Stimulated activated CD8-positive, alpha-beta memory T cell treated with anti-CD3 and anti-CD28 coated beads, Interleukin-2, amount 100 ng/mL, for 48 hours (primary cell): Measurements from ENCODE around the gene PTPRK.

Experiments
- DNase-seq, 2 donors: peaks; one replicate each; pipeline ENCODE4 v3.0.0-alpha.2; 2020; ENCODE audit warnings: low read depth in 2 of 2

PTPRK gene

DNA sequence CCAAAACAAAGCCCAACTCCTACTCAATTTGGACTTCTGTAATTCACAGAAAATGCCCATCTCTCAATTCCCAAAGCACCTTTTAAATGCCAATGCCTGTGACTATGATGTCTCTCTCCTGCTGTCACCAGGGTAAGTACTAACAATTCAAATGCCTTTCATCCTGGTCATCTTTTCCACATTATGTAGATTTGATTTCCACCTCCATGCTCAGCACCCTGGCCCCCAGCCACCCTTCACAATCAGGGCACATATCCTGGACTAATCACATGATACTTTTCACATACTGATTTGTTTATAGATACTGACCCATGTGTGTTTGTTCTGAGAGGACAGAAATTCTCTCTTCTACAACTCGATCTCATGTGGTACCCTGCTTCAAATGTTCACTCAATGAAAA lies 236.3 kb downstream of the PTPRK start:
- no peak for DNase-seq

DNA sequence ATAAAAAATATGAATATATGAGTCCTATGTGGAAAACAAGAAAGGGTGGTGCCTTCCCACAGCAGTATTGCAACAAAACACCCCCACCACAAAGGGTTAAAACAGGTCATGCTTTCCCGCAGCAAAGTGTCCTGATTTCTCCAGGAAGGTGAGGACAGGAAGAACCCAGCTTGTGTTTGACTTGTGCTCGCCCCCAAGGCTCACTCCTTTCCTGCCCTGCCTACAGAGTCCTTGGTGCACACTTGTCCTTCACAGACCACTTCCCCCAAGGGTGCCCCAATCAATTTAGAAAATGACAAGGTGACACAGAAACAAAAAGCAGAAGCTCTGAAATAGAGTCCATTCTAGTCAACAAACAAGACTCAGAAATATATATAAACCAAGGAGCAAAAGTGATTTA lies 237.4 kb downstream of the PTPRK start:
- DNase-seq: no peak

DNA sequence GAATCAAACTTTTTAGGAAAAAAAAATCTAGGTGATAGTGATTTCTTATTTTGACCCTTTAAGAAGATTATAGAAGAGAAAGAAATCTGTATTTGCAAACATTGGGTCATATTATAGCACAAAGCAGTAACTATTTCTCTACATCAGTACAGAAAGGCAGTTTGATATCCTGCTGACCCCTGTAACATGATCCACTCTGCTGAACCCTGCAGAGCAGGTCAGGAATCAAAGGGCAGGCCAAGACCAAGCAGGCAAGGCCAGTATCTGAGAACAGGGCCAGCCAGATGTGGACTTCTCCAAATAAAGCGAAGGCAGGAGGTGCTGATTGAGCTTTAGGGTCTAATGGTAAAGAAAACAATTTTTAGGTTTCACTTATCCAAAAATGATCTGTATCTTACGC lies 239.4 kb downstream of the PTPRK start:
- no peak for DNase-seq

DNA sequence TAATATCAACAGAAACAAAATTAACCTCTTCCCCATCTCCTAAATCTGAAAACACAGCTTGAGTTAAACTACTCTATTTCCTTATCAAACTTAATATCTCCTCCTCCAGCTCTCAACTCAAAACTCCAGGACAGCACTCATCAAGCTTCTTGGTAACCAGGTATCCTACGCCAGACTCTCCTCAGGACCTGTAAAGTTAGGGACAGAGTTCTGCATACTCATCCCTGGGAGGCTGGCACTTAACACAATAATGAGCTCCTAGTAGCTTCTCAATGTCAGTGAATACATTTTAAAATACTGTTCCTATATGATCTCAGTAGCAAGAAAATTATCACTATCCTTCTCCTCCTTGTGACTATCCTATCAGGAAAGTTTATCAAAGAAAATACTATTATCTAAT lies 240.3 kb downstream of the PTPRK start:
- DNase-seq: no peak

DNA sequence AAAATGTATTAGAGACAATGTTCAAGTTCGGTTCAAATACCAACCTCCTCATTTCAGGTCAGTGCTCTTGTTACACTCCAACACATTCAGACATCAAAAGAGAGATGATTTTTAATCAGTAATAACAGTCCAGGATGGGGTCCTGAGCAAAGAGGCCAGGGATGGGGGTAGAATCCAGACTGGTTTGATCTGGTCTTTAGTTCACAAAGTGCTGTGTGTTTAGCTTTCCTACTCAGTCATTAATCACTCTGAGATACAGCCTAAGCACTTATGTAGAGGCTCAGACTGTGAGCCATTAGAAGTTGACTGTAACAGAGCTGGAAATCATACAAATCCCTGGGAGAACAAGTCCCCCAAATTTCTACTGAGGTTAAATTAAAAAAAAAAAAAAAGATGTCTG lies 241.6 kb downstream of the PTPRK start:
- DNase-seq: no peak

DNA sequence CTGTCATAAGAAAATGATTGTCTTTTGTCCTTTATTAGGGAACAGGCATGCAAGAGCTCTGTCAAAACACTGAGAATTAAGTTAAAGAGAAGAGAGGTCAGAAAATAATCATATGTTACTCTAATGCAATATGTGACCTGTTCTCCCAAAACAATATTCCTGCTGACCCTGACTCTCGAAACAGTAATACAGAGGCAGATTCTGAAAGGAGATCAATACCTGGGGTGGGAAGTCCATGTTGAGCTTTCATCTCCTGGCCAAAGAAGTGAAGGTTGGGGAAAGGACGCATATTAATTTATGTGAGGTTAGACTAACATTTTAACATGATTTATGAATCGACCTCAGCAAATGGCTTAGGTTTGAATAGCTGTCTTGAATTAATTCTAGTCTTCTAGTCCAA lies 243.0 kb downstream of the PTPRK start:
- DNase-seq: no peak

DNA sequence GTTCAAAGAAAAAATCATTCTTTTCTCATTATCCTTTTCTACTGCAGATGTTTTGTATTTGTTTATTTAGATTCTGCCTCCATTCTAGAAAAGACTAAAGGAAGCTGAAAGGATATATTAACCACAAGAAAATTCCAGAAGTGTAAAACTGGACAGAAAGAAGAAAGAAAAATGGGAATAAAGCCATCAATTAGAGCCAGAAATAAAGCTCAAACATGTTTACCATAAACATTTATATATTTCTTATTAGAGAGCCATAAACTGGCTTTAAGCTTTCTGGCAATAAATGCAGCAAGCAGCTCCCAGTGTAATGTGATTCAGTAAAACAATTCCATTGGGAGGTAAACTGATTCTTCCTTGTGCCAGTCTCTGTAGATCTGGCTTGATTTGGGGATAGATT lies 244.1 kb downstream of the PTPRK start:
- DNase-seq: no peak

DNA sequence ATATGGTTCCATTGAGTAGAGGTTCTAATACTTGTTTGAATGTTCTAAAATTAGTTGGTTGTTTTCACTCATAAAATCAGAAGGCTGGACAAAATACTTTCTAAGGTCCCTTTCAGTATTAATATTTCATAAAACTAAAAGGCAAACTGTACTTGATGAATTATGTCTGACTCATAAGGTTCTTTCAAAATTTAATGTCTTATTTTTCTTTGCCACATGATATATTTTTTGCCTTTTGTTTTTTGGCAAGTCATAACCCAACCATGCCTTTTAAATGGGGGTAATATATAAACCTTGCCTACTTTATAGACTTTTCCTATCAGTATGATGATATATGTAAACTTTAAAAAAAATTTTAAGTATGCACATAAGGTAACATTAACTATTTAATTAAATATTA lies 244.7 kb downstream of the PTPRK start:
- no peak for DNase-seq

DNA sequence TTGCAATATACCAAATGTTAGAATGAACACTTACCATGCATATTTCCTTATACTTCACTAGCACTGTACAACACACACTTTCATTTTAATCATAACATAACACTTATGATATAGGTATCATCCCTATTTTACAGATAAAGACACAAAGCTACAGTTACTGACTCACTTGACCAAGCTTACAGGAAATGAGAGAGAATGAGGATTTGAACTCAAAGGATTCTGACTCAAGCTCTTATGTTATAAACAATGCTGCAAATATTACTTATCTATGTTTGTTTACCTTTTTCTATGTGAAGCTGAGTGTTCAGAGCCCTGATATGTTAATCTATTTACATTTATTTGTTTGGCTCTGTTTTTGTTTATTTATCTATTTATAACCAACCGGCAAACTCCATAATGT lies 245.4 kb downstream of the PTPRK start:
- DNase-seq: no peak

DNA sequence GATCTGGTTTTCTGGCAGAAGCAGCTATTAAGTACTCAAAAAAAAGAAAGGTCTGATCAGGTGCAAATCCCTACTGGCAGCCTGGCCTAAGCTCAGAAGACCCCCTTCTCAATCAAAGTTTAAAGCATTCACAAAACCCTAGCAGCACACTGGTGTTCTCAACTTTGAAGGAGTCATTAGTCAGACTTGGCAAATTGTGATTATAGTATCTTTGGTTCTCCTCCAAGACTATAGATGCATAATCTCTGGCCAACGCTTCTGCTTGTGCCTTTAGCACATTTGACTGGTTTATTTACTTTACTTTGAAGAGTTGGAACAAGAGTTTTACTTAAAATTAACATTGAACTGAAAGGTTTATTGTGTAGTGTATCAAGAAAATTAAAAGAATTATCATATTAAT lies 248.9 kb downstream of the PTPRK start:
- no peak for DNase-seq

DNA sequence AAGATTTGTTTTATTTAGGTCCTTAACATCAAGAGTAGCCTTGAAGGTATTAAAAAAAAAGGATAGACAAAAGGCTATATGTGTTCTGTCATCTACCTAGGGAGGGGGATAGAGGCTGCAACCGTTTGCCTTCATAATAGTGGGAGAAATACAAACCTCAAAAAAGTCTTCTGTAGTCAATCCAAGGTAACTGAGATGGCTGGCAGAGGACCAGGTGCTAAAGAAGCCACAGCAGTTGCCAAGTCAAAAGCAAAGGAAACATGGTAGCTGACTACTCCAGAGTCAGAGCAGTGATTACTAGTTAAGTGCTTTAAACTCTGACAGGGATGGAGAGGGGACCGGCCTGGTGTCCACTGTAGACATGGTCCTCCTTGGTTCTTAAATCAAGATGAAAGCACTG lies 249.4 kb downstream of the PTPRK start:
- DNase-seq: no peak

DNA sequence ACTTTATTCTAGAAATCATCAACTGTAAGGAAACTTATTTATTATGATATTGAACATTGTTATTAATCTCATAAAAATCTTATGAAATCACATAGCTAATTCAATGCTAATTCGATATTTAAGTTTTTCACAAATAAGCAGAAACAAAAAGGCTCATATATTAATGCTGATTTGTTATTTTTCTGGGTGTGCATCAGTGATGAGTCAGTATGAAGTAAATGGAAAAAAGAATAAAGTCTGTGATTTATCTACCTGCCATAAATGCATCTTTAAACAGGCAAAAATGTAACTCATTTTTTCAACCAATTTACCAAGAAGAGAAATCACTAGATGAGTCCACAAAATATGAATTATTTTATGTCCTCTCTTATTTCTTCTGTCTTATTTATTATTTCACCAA lies 253.5 kb downstream of the PTPRK start:
- no peak for DNase-seq

DNA sequence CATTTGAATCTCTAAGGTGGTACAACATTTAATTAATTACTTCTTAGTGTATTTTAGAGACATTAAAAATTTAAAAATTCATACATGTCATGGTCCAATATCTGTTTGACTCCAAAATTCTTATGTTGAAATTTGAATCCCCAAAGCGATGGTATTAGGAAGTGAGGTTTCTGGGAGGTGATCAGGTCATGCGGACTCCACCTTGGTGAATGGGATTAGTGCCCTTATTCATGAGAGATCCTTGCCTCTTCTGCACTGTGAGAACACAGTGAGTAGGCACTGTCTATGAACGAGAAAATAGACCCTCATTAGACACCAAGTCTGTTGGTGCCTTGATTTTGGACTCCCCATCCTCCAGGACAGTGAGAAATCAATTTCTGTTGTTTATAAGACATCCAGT lies 254.7 kb downstream of the PTPRK start:
- no peak for DNase-seq

DNA sequence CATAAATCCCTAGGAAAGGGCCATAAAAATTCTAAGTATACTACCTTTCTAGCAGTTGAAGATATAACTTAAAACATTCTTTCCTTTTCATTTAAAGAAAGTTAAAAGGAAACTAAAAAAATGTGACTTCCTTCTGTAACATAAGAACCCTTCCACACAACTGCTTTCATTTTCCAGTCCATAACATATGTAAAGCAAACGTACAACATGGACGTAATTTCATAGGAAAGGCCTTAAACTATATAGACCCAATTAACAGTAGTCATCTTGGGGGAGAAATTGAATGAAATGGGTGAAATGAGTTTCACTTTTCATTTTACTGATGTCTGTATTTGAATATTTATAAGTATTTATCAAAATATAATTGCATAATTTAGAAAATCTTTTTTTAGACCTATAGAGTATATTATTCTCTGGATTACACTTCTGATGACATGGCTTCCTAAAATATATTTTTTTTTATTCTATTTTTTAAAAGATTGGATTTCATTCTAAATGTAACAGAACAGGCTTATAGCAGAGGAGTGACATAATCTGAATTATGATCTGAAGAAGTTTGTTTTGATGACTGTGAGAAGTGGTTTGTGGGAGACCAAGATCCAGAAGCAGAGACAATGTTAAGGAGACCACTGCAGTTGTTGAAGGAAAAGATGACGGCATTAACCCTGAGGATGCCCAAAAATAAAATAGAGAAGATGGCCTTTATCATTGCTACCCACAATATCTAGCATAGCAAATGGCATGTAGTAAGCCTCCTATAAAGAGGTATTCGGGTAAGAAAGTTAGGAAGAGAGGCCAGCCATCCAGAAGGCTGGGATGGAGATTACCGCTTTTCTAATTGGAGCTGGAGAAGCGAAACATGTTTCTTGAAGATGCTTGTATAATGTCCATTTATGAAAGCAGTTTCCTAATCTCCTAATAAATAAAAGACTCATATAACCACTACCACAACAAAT lies 260.4 kb downstream of the PTPRK start:
- DNase-seq: no peak

DNA sequence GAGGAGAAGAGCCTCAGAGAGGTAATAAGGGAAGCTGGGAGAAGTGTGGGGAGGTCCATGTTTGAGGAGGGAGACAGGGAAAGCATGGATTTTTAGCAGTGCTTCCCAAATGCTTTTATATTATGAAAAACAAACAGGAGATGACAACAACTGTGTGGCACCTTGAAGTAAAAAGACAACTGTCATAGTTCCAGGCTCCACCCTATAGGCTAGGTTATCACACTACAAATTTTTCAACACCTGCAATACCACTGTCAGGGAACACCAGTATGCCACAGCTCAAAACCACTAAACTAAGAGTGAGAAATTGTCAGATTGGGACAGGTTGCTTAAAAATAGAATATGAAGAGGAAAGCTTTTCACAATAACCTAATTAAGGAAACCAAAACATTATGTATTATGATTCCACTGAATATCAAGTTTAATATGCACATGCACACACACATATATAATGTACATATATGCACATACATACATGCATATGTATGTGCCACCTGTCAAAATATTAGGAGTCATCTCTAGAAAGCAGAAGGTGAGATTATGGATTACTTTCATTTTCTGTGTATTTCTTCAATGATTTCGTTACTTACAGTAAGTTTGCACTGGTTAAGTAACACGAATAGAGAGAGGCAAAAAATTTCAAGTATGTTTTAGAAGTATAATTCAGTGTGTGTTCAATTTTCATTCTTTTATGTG lies 261.2 kb downstream of the PTPRK start:
- no peak for DNase-seq

DNA sequence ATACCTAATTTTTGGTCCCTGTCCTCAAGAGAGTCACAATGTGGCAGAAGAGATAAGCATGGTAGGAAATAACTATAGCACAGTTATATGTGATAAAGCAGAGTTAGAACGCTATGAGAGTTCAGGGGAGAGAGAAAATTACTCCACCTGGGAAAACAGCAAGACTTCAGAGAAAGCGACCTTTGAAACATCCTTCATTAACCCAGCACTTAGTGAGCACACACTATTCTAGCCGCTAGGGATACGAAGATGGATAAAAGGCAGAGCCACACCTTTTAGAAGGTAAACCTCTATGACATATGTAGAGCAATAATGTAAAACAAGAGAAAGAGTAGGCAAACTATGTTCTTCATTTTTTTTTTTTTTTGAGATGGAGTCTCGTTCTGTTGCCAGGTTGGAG lies 264.3 kb downstream of the PTPRK start:
- DNase-seq: no peak

DNA sequence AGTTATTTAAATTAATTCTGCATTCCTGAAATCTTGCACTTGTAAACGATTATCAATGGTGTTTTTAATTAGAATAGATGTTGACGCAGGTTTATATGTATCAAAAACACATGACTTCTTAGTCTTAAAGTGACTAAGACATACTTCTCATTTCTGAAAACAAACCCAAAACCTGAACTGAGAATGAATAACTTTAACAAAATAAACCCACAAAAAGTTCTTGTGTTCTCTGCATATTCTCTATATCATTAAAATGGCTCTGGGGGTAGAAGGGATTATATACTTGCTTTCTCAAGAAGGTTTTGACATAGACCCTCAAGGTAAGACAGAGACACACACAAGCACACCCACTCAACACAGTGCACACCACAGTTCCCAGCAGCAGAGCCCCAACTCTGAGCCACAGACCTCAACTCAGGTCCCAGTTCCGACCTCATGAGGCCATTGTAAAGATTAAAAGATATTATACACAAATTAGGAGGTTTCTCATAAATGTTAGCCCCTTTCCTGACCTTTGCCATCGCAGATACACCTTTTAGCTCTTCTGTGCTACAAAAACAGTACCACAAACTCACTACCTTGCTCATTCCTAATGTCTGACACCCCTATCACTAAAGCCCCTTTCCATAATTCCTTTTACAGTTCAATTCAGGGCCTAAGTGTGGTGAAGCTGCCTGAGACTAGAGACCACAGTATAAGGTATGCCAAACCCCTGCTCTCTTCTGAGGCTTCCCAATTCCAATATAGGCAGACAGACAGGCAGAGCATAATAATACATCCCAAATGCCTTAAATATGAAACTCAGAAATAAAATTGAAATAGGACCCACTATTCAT lies 267.8 kb downstream of the PTPRK start:
- peak; percentile 13 to 21 for DNase-seq

DNA sequence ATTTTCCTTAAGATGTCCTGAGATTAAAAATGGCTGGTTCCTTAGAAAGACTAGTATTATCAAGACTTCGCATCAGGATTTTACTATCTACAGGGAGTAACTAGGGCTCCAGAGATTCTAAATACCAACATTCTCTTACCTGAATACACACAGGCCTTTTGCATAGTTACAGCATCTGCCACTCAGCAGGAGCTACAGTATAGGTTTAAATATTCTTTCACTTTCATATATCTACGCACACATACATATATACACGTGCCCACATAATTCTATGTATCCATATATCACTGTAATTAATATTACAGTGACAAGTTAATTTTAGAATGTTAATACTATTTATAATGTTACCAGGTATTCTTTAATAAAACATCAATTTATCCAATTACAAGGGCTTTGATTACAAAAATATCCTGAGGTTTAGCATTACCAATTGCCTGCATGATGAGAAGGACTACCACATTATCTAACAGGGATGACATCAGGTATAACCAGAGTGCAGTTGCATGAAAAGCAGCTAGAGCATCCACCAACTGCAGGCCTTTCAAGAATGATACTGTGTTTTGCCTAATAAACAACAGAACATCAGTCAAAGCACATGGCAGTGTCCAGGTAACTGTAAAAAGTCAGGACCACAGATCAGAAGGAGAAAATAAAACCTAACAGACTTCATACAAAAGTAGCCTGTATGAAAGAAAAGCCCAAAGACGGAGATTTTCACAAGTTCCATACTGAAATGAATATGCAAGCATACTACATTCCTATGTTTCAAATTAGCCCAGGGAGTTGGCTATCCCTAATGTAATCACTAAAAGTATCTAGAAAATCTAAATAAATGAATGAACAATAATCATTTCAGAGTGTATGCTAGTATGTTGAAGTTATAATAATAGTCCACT lies 268.7 kb downstream of the PTPRK start:
- no peak for DNase-seq

DNA sequence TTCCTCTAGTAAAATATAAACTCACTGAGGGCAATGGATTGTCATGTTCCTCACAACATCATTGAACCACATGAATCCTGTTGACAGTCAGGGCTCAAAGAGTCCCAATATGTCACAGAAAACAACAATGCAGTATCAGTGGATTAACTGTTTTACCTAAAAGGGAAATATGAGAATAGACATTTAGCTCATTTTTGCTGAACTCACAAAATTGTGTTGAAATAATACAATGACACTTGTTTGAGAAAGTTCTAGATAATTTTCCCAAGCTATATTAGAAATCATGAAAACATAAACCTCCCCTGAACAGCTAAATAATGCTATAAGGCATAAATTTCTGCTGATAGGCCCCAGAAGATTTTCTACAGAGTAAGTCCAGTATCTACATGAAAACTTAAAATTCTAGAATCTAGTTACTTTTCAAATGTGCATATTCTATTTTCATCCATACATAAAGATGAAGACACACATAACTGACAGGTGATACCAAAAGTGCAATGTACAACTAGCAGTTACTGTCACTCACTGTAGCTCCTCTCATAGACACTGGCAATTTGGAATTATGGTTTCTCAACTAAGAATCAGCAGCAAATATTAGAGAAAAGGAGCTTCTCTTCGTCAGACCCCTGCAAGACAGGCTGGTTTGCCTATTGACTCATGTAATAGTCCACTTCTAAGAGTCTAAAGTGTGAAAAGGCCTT lies 269.9 kb downstream of the PTPRK start:
- DNase-seq: no peak

DNA sequence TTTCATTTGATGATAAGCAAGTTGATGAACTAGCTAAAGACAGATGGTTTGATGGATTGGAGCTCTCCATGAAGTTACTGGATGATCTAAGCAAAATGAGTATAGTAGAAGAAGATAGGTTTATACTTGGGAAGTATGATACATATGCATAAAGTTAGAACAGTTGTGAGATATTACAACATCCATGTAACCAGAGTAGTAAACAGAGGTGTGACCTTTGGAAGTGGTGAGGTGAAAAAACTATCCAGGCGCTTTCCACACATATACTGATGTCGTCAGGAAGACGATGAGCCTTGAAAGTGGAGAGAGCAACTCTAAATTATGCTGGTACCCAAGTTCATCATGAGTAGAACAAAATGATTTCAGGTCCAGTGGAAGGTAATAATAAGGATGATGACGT lies 271.0 kb downstream of the PTPRK start:
- no peak for DNase-seq
